Right lobe of liver (tissue), 4 donors: Measurements from ENCODE around the gene SSH2.

Experiments used
- POLR2A ChIP-seq: fragments of 450-650 bp; IDR thresholded peaks from one replicate; pipeline ENCODE4 v1.6.1; 2017; ENCODE audit warnings: antibody characterized with exemption, mild to moderate bottlenecking
- TF ChIP-seq, protein P1 (sequence below), 4 donors: fragments of 200-600 bp in 3 of 4; fragments of 450-650 bp in 1 of 4; IDR thresholded peaks; one replicate each; pipeline versions ENCODE4 v1.5.1 to v1.8.0; 2016 to 2022; ENCODE audit warnings: antibody characterized with exemption in 4 of 4, mild to moderate bottlenecking in 2 of 4
- donor health status: DM: no; HTN: no; CAD: no.
- donor health status: DM: no; HTN: no; CAD: no.
- donor health status: DM: no; HTN: yes; CAD: no.

DNA sequence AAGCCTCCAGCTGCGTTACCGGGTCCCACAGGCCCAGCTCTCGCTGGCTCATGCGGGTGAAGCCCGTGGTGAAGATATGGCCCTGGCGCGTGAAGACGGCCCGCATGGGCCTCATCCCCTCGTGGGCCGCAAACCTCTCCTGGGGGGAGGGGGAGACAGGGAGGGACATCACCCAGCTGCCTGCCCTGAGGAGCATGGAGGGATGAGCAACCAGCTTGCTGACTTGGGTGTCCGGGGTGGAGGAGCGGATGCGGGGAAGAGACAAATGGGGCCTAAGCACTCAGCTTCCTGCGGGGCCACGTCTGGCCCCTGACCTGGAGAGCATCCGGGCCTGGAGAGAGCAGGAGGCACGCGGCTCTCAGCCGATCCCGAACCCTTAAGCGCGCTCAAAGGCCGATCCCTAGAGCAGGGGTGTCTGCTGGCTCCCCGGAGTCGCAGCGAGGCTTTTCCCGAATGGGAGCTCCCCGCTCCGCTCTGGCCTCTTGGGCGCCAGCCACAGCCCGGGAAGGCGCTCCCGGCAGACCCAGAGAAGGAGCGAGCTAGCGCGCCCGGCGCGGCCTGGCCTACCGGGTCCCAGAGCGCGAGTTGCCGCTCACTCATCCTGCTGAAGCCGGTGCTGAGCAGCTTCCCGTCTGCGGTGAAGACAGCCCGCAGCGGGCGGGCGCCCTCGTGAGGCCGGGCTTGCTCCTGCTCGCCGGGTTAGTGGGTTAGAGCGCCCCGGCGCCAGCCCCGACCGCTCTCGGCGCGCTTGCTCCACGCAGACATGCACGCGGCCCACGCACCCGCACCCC, 312.4 kb downstream of the SSH2 start:
- TF ChIP-seq, protein P1, sequence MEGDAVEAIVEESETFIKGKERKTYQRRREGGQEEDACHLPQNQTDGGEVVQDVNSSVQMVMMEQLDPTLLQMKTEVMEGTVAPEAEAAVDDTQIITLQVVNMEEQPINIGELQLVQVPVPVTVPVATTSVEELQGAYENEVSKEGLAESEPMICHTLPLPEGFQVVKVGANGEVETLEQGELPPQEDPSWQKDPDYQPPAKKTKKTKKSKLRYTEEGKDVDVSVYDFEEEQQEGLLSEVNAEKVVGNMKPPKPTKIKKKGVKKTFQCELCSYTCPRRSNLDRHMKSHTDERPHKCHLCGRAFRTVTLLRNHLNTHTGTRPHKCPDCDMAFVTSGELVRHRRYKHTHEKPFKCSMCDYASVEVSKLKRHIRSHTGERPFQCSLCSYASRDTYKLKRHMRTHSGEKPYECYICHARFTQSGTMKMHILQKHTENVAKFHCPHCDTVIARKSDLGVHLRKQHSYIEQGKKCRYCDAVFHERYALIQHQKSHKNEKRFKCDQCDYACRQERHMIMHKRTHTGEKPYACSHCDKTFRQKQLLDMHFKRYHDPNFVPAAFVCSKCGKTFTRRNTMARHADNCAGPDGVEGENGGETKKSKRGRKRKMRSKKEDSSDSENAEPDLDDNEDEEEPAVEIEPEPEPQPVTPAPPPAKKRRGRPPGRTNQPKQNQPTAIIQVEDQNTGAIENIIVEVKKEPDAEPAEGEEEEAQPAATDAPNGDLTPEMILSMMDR (IDR thresholded peaks at IDR 0.05) = peak; percentile 73 to 95 (median 91)
- TF ChIP-seq POLR2A = no peak
